SK-N-SH treated with all-trans-retinoic acid at 6 μM for 48 hours (cell line): ENCODE results near the gene SMYD2.

Source experiments
- ATAC-seq: fragments of 200-7000 bp; cut with Tn5 transposase; 3 replicates; pipeline ENCODE4 v1.9.1; 2020; ENCODE audit warnings: mild to moderate bottlenecking, moderate library complexity
- ARNTL ChIP-seq: fragments of 450-650 bp; formaldehyde crosslinking; IDR thresholded peaks from 2 replicates; pipeline ENCODE4 v1.5.0; 2020; ENCODE audit warnings: low read depth, mild to moderate bottlenecking, moderate library complexity, borderline replicate concordance
- CREB5 ChIP-seq: fragments of 250-450 bp; sonication (Bioruptor Pico); IDR thresholded peaks from 2 replicates; pipeline ENCODE4 v1.5.1; 2020; ENCODE audit warnings: low read depth, mild to moderate bottlenecking, moderate library complexity
- CSDC2 ChIP-seq: fragments of 250-450 bp; sonication (Bioruptor Pico); IDR thresholded peaks from 2 replicates; pipeline ENCODE4 v1.5.0; 2020; ENCODE audit warnings: mild to moderate bottlenecking, moderate library complexity
- CSRNP3 ChIP-seq: fragments of 250-450 bp; sonication (Bioruptor Pico); IDR thresholded peaks from 2 replicates; pipeline ENCODE4 v1.5.1; 2021; ENCODE audit warnings: mild to moderate bottlenecking, moderate library complexity
- ESRRG ChIP-seq: fragments of 250-450 bp; sonication (Bioruptor Pico); IDR thresholded peaks from 2 replicates; pipeline ENCODE4 v1.6.1; 2021; ENCODE audit warnings: mild to moderate bottlenecking
- OSR1 ChIP-seq: fragments of 250-450 bp; sonication (Bioruptor Pico); IDR thresholded peaks from 2 replicates; pipeline ENCODE4 v1.8.0; 2022; ENCODE audit warnings: moderate library complexity, mild to moderate bottlenecking, inconsistent platforms
- PATZ1 ChIP-seq: fragments of 250-450 bp; sonication (Bioruptor Pico); IDR thresholded peaks from 2 replicates; pipeline ENCODE4 v1.8.0; 2020; ENCODE audit warnings: mild to moderate bottlenecking, moderate library complexity, borderline replicate concordance
- POU6F1 ChIP-seq: fragments of 250-450 bp; sonication (Bioruptor Pico); IDR thresholded peaks from 2 replicates; pipeline ENCODE4 v1.8.0; 2021; ENCODE audit warnings: low read depth, mild to moderate bottlenecking, moderate library complexity, borderline replicate concordance
- PPARA ChIP-seq: fragments of 250-450 bp; sonication (Bioruptor Pico); IDR thresholded peaks from 2 replicates; pipeline ENCODE4 v1.5.0; 2020; ENCODE audit warnings: mild to moderate bottlenecking, borderline replicate concordance
- RARB ChIP-seq: fragments of 250-450 bp; sonication (Bioruptor Pico); IDR thresholded peaks from 2 replicates; pipeline ENCODE4 v1.8.0; 2021; ENCODE audit warnings: mild to moderate bottlenecking, moderate library complexity
- SNAI2 ChIP-seq: fragments of 250-450 bp; sonication (Bioruptor Pico); IDR thresholded peaks from 2 replicates; pipeline ENCODE4 v1.5.0; 2020; ENCODE audit warnings: mild to moderate bottlenecking, moderate library complexity
- TCF4 ChIP-seq: fragments of 250-450 bp; sonication (Bioruptor Pico); IDR thresholded peaks from 2 replicates; pipeline ENCODE4 v1.8.0; 2021; ENCODE audit warnings: mild to moderate bottlenecking, moderate library complexity, borderline replicate concordance
- TOX ChIP-seq: fragments of 250-450 bp; sonication (Bioruptor Pico); IDR thresholded peaks from 2 replicates; pipeline ENCODE4 v1.8.0; 2021; ENCODE audit warnings: mild to moderate bottlenecking, moderate library complexity, borderline replicate concordance
- TSHZ2 ChIP-seq: fragments of 250-450 bp; sonication (Bioruptor Pico); IDR thresholded peaks from 2 replicates; pipeline ENCODE4 v1.5.0; 2020; ENCODE audit warnings: mild to moderate bottlenecking, moderate library complexity
- ZC3H10 ChIP-seq: fragments of 250-450 bp; sonication (Bioruptor Pico); IDR thresholded peaks from 2 replicates; pipeline ENCODE4 v1.5.1; 2021; ENCODE audit warnings: mild to moderate bottlenecking, moderate library complexity
- ZFP3 ChIP-seq: fragments of 250-450 bp; sonication (Bioruptor Pico); IDR thresholded peaks from 2 replicates; pipeline ENCODE4 v1.5.0; 2020; ENCODE audit warnings: mild to moderate bottlenecking, moderate library complexity
- ZFP30 ChIP-seq: fragments of 450-650 bp; formaldehyde crosslinking; IDR thresholded peaks from 2 replicates; pipeline ENCODE4 v1.5.0; 2022; ENCODE audit warnings: mild to moderate bottlenecking, moderate library complexity
- ZNF70 ChIP-seq: fragments of 450-650 bp; formaldehyde crosslinking; IDR thresholded peaks from 2 replicates; pipeline ENCODE4 v1.5.0; 2020; ENCODE audit warnings: mild to moderate bottlenecking, moderate library complexity
- ZNF8 ChIP-seq: fragments of 450-650 bp; formaldehyde crosslinking; IDR thresholded peaks from 2 replicates; pipeline ENCODE4 v1.5.0; 2020; ENCODE audit warnings: mild to moderate bottlenecking, moderate library complexity

Gene SMYD2

GRCh38 chr1:214321705-214322453 lies 40.9 kb downstream of the SMYD2 start:
- ATAC-seq: no peak

GRCh38 chr1:214324896-214325800 lies 44.2 kb downstream of the SMYD2 start:
- TF ChIP-seq ESRRG (CRISPR knock-in tag): no peak
- TF ChIP-seq CSRNP3 (CRISPR knock-in tag): no peak
- no peak for TF ChIP-seq RARB (CRISPR knock-in tag)
- no peak for TF ChIP-seq TOX (CRISPR knock-in tag)
- TF ChIP-seq ZC3H10 (CRISPR knock-in tag): no peak
- no peak for TF ChIP-seq ZFP30 (CRISPR knock-in tag)
- no peak for TF ChIP-seq PPARA (CRISPR knock-in tag)
- TF ChIP-seq ZNF8 (CRISPR knock-in tag): no peak
- TF ChIP-seq, all 23 proteins: peak for 0
- ATAC-seq: no peak

More at GRCh38 chr1:214321705-214322453, 40.9 kb downstream of the SMYD2 start:
- TF ChIP-seq ESRRG (CRISPR knock-in tag) (no peak), TSHZ2 (CRISPR knock-in tag) (no peak)

GRCh38 chr1:214326406-214326805 lies 45.4 kb downstream of the SMYD2 start:
- no peak for TF ChIP-seq ZC3H10 (CRISPR knock-in tag)
- ATAC-seq: no peak

GRCh38 chr1:214327514-214327913 lies 46.6 kb downstream of the SMYD2 start:
- no peak for ATAC-seq
- TF ChIP-seq OSR1: no peak
- no peak for TF ChIP-seq POU6F1 (CRISPR knock-in tag)
- TF ChIP-seq TCF4: no peak
- no peak for TF ChIP-seq PATZ1
- no peak for TF ChIP-seq CSRNP3 (CRISPR knock-in tag)
- no peak for TF ChIP-seq CSDC2
- no peak for TF ChIP-seq ZNF70 (CRISPR knock-in tag)
- no peak for TF ChIP-seq TSHZ2 (CRISPR knock-in tag)
- TF ChIP-seq CREB5 (CRISPR knock-in tag): no peak
- TF ChIP-seq ZNF8 (CRISPR knock-in tag): no peak
- no peak for TF ChIP-seq ZFP3
- TF ChIP-seq ZFP30 (CRISPR knock-in tag): no peak
- TF ChIP-seq SNAI2 (CRISPR knock-in tag): no peak
- no peak for TF ChIP-seq TOX (CRISPR knock-in tag)
- no peak for TF ChIP-seq ESRRG (CRISPR knock-in tag)
- no peak for TF ChIP-seq RARB (CRISPR knock-in tag)
- TF ChIP-seq ARNTL (CRISPR knock-in tag): no peak
